PC-9 (cell line): ENCODE data around the gene R3HCC1L. TPM values are rescaled to one million over a fixed set of nuclear protein-coding genes. Genes with fewer than 3 reads are reported as not detected.
"Not testable (repeated sequence)": the region's sequence is repeated elsewhere in the genome, so short reads cannot be mapped to it uniquely, and the experiment has no call there.

Experiments used
- BruUV-seq: library from RNA; stranded (reverse); fragments of 400-500 nt; replicated peaks from 2 replicates; lab custom pipeline; 2021; lab: Mats Ljungman, UMichigan
- CTCF ChIA-PET: fragments of 300-600 bp; sonication (Branson Sonifier 250); formaldehyde crosslinking; loops from one replicate; lab custom pipeline; 2022; ENCODE audit warnings: antibody characterized with exemption; lab: Charles Lee
- POLR2A ChIA-PET: fragments of 300-600 bp; sonication (Branson Sonifier 250); formaldehyde crosslinking; loops from one replicate; lab custom pipeline; 2022; ENCODE audit warnings: antibody characterized with exemption; ENCODE audit not compliant: unreplicated experiment; lab: Charles Lee
- DNase-seq, 2 experiments: peaks; one replicate each; pipeline versions ENCODE4 v3.0.0 to v3.0.0-alpha.2; 2015 to 2022; ENCODE audit warnings: mixed read lengths in 1 of 2
- H2AFZ ChIP-seq: fragments of 200-600 bp; sonication (generic); 2 replicates; pipeline ENCODE4 v1.8.1; 2017; ENCODE audit warnings: antibody characterized with exemption
- H3F3A ChIP-seq: fragments of 200-600 bp; sonication (generic); 2 replicates; pipeline ENCODE4 v1.8.1; 2017; ENCODE audit warnings: antibody characterized with exemption, mild to moderate bottlenecking, low read depth; ENCODE audit not compliant: insufficient read depth
- H3K27ac ChIP-seq: fragments of 200-600 bp; sonication (generic); 2 replicates; pipeline ENCODE4 v1.6.1; 2016; ENCODE audit warnings: mixed run types
- H3K27me3 ChIP-seq: fragments of 200-600 bp; sonication (generic); 2 replicates; pipeline ENCODE4 v1.6.1; 2016; ENCODE audit warnings: low read depth, mixed run types; ENCODE audit not compliant: insufficient read depth
- H3K36me3 ChIP-seq: fragments of 200-600 bp; sonication (generic); 2 replicates; pipeline ENCODE4 v1.6.1; 2016; ENCODE audit warnings: low read depth, mixed run types
- H3K4me1 ChIP-seq: fragments of 200-600 bp; sonication (generic); replicated peaks from 2 replicates; pipeline ENCODE4 v1.6.1; 2016; ENCODE audit warnings: mixed run types; ENCODE audit not compliant: insufficient read depth
- H3K4me2 ChIP-seq: fragments of 200-600 bp; sonication (generic); 2 replicates; pipeline ENCODE4 v1.6.1; 2017; ENCODE audit warnings: mixed run types
- H3K4me3 ChIP-seq: fragments of 200-600 bp; sonication (generic); 2 replicates; pipeline ENCODE4 v1.6.1; 2016; ENCODE audit warnings: mixed run types
- H3K79me2 ChIP-seq: fragments of 200-600 bp; sonication (generic); 2 replicates; pipeline ENCODE4 v1.6.1; 2017; ENCODE audit warnings: low read depth, mixed run types
- H3K9me2 ChIP-seq: fragments of 200-600 bp; sonication (generic); 2 replicates; pipeline ENCODE4 v1.8.1; 2017; ENCODE audit warnings: mild to moderate bottlenecking; ENCODE audit not compliant: insufficient read depth
- H3K9me3 ChIP-seq: fragments of 200-600 bp; sonication (generic); 2 replicates; pipeline ENCODE4 v1.8.1; 2016; ENCODE audit warnings: low read depth; ENCODE audit not compliant: insufficient read depth
- H4K20me1 ChIP-seq: fragments of 200-600 bp; sonication (generic); 2 replicates; pipeline ENCODE4 v1.8.1; 2017; ENCODE audit not compliant: insufficient read depth
- CTCF ChIP-seq: fragments of 200-600 bp; sonication (generic); conservative IDR thresholded peaks from 2 replicates; pipeline ENCODE4 v1.6.1; 2017; ENCODE audit warnings: mixed run types, antibody characterized with exemption, mild to moderate bottlenecking, moderate library complexity
- EZH2 ChIP-seq: fragments of 200-600 bp; sonication (generic); IDR thresholded peaks from 2 replicates; pipeline ENCODE4 v1.8.0; 2017; ENCODE audit warnings: antibody characterized with exemption, low read depth
- intact Hi-C: fragments of 100-400 bp; cut with micrococcal nuclease; formaldehyde crosslinking; loops from one replicate; pipeline ENCODE4 v1.10.0; 2022; ENCODE audit not compliant: unreplicated experiment
- total RNA-seq: library from RNA; stranded (reverse); gene quantifications from 2 replicates; pipeline ENCODE4 v1.2.3, GENCODE V29; 2021

The R3HCC1L gene
- total RNA-seq, 1 experiment from 2014 or later = 7.0 TPM

- no peaks in the 10 kb centered on the region for H3K9me2 ChIP-seq
- H3K4me3 ChIP-seq = no peak overlapping the region
- no peaks in the 10 kb centered on the region for H3K27me3 ChIP-seq
- intact Hi-C loops = no loop called here
- H3K4me1 ChIP-seq = no peaks in the 10 kb centered on the region
- H3K27ac ChIP-seq = no peak overlapping the region
- no peak overlapping the region for H3K4me2 ChIP-seq
- TF ChIP-seq EZH2 = no peak
- no peak for TF ChIP-seq CTCF
- no peaks in the 10 kb centered on the region for H4K20me1 ChIP-seq
- H3K9me3 ChIP-seq = 0 out of 2 replicates have a peak, but pooled peaks cover 4% of the 10 kb centered on the region
- no peaks in the 10 kb centered on the region for H3K79me2 ChIP-seq
- no peak for DNase-seq
- H3F3A ChIP-seq = no peaks in the 10 kb centered on the region
- CTCF ChIA-PET = no interaction called here
- no peak overlapping the region for H2AFZ ChIP-seq
- no TSS peak for BruUV-seq
- POLR2A ChIA-PET = no interaction called here
- no peaks in the 10 kb centered on the region for H3K36me3 ChIP-seq
These were observed 92.2 kb downstream of the R3HCC1L start for GRCh38 chr10:98226508-98227144.

- H3K9me3 ChIP-seq, POLR2A ChIA-PET, H3K9me2 ChIP-seq, intact Hi-C loops, H3K4me3 ChIP-seq, H3K79me2 ChIP-seq, H4K20me1 ChIP-seq, CTCF ChIA-PET, H3K4me1 ChIP-seq, H3F3A ChIP-seq, H3K36me3 ChIP-seq, H3K27me3 ChIP-seq, H3K4me2 ChIP-seq, H2AFZ ChIP-seq, DNase-seq, H3K27ac ChIP-seq, BruUV-seq: not testable (repeated sequence)
These were observed 93.3 kb downstream of the R3HCC1L start for GRCh38 chr10:98227713-98228112.

- H3K9me2 ChIP-seq, POLR2A ChIA-PET, H3K27me3 ChIP-seq, H3F3A ChIP-seq, DNase-seq, H3K4me1 ChIP-seq, BruUV-seq, H3K36me3 ChIP-seq, H3K4me2 ChIP-seq, H4K20me1 ChIP-seq, H2AFZ ChIP-seq, CTCF ChIA-PET, H3K27ac ChIP-seq, H3K4me3 ChIP-seq, H3K79me2 ChIP-seq, H3K9me3 ChIP-seq, intact Hi-C loops: not testable (repeated sequence)
These were observed 93.8 kb downstream of the R3HCC1L start for GRCh38 chr10:98228266-98228665.

GRCh38 chr10:98231417-98231816 is 97.0 kb downstream of the R3HCC1L start:
- Histone ChIP-seq H3K79me2 (no peaks in the 10 kb centered on the region), H3K27ac (no peak overlapping the region), H3K4me3 (no peak overlapping the region), H2AFZ (no peak overlapping the region), H3K9me3 (0 out of 2 replicates have a peak, but pooled peaks cover 2% of the 10 kb centered on the region), H3K4me2 (no peak overlapping the region), H3K9me2 (no peaks in the 10 kb centered on the region), H3K4me1 (no peaks in the 10 kb centered on the region), H3K36me3 (no peaks in the 10 kb centered on the region), H3K27me3 (no peaks in the 10 kb centered on the region), H4K20me1 (no peaks in the 10 kb centered on the region), H3F3A (no peaks in the 10 kb centered on the region)
- TF ChIP-seq EZH2 = no peak
- TF ChIP-seq CTCF = no peak
- no TSS peak for BruUV-seq
- ChIA-PET POLR2A (interaction anchor here (0.6 kb wide), 1 partner anchor 736 kb away, joined by 8 read pairs; no protein-coding TSS in a partner anchor), CTCF (no interaction called here)
- no peak for DNase-seq
- intact Hi-C loops = no loop called here
